Measurements from ENCODE around the gene IL26. TPM values are rescaled to one million over a fixed set of nuclear protein-coding genes. Genes with fewer than 3 reads are reported as not detected.

IL26 gene
- total and polyA plus RNA-seq, 2 of the 4 experiments (the other 2 are of a cell fraction): not detected

GRCh38 chr12:68176257-68176656, 49.4 kb downstream of the IL26 start:
- Histone ChIP-seq H3K27me3 (ENCODE audit: control insufficient read depth, insufficient read depth, low read length) (no peaks in the 10 kb centered on the region), H3K23ac (ENCODE audit: low read depth, low read length) (no peak overlapping the region), H2BK120ac (ENCODE audit: low read depth, low read length) (no peak overlapping the region), H2BK5ac (ENCODE audit: low read depth, low read length, poor library complexity, severe bottlenecking) (no peak overlapping the region), H3K4me3 (ENCODE audit: insufficient read depth, low read depth, low read length) (no peak overlapping the region), H3K9me3 (ENCODE audit: control insufficient read depth, insufficient read depth, low read length) (no peaks in the 10 kb centered on the region), H3K27ac (ENCODE audit: insufficient read depth, low read length) (no peak overlapping the region), H3K18ac (ENCODE audit: low read depth, low read length) (no peak overlapping the region), H3K4me1 (ENCODE audit: control insufficient read depth, insufficient read depth, low read length) (no peaks in the 10 kb centered on the region), H4K8ac (ENCODE audit: low read depth in 2 of 2, low read length in 2 of 2) (no peak overlapping the region), H3K56ac (ENCODE audit: extremely low read depth, insufficient read depth, low read length) (no peak overlapping the region), H4K20me1 (ENCODE audit: insufficient read depth, low read length) (no peaks in the 10 kb centered on the region), H2BK20ac (ENCODE audit: low read depth, low read length) (no peak overlapping the region), H2BK15ac (ENCODE audit: low read depth, low read length) (no peak overlapping the region), H3K9me1 (ENCODE audit: insufficient read depth, low read length) (no peaks in the 10 kb centered on the region), H3K36me3 (ENCODE audit: control insufficient read depth, insufficient read depth, low read length) (no peaks in the 10 kb centered on the region), H2AFZ (replicated peaks; ENCODE audit: low read length, poor library complexity) (no peak overlapping the region), H2AK5ac (ENCODE audit: low read depth, low read length) (no peak overlapping the region), H3K4me2 (ENCODE audit: low read depth, low read length) (no peak overlapping the region), H2AK9ac (replicated peaks; ENCODE audit: low read depth, low read length, poor library complexity) (no peak overlapping the region), H4K91ac (ENCODE audit: insufficient read depth, low read depth, low read length) (no peak overlapping the region), H4K5ac (ENCODE audit: low read depth, low read length) (no peak overlapping the region), H3K79me1 (ENCODE audit: low read depth in 1 of 2, low read length in 2 of 2) (no peaks in the 10 kb centered on the region), H3K9ac (ENCODE audit: low read depth, low read length) (no peak overlapping the region), H3K14ac (replicated peaks; ENCODE audit: low read depth, low read length) (no peak overlapping the region), H3K4ac (ENCODE audit: low read depth, low read length) (no peak overlapping the region)
- dilution Hi-C loops (cut with HindIII; ENCODE audit: low sequenced_read_pairs, unreplicated experiment) (no loop called here), in situ Hi-C loops (cut with MboI; ENCODE audit: low sequenced_read_pairs) (no loop called here), intact Hi-C loops (cut with micrococcal nuclease) (no loop called here)
- BruUV-seq (replicated peaks): no TSS peak
- TF ChIP-seq FOS (IDR thresholded peaks at IDR 0.05; ENCODE audit: low read depth, low read length) (no peak), MXI1 (IDR thresholded peaks at IDR 0.05; ENCODE audit: borderline replicate concordance, low read depth, low read length) (no peak), MAFK (IDR thresholded peaks at IDR 0.05; ENCODE audit: low read depth, low read length) (no peak), NFE2L2 (IDR thresholded peaks at IDR 0.05; ENCODE audit: low read depth, low read length) (no peak), BHLHE40 (IDR thresholded peaks at IDR 0.05; ENCODE audit: low read depth, low read length) (no peak), RCOR1 (IDR thresholded peaks at IDR 0.05; ENCODE audit: insufficient replicate concordance, low read length) (no peak), CEBPB (IDR thresholded peaks at IDR 0.05; ENCODE audit: low read depth, low read length) (no peak), CHD1 (IDR thresholded peaks at IDR 0.05; ENCODE audit: low read depth, low read length) (no peak), RAD21 (IDR thresholded peaks at IDR 0.05; ENCODE audit: low read length) (no peak), CTCF (conservative IDR thresholded peaks at IDR 0.05; ENCODE audit: low read depth, low read length) (no peak), POLR2A (IDR thresholded peaks at IDR 0.05; ENCODE audit: low read depth, low read length) (no peak), USF2 (IDR thresholded peaks at IDR 0.05; ENCODE audit: low read depth, low read length) (no peak), SMC3 (IDR thresholded peaks at IDR 0.05; ENCODE audit: low read depth, low read length) (no peak), ELK1 (IDR thresholded peaks at IDR 0.05; ENCODE audit: borderline replicate concordance, low read depth, low read length) (no peak), MAZ (IDR thresholded peaks at IDR 0.05; ENCODE audit: borderline replicate concordance, low read depth, low read length) (no peak), RFX5 (IDR thresholded peaks at IDR 0.05; ENCODE audit: low read depth, low read length) (no peak)
- POLR2A ChIA-PET (ENCODE audit: unreplicated experiment): no interaction called here
- CTCF ChIA-PET: no interaction called here
- DNase-seq (no peak), ATAC-seq (ENCODE audit: low read depth) (no peak)
